Left cardiac atrium (tissue), 4 donors: ENCODE data around the gene DNASE1L1. TPM values are rescaled to one million over a fixed set of nuclear protein-coding genes. Genes with fewer than 3 reads are reported as not detected.

ENCODE experiments used
- ATAC-seq, 2 donors: fragments of 200-7000 bp; cut with Tn5 transposase; one replicate each; pipeline ENCODE4 v1.9.1; 2020; ENCODE audit warnings: mild to moderate bottlenecking in 2 of 2, moderate library complexity in 2 of 2
- DNase-seq: peaks from one replicate; pipeline ENCODE4 v3.0.0-alpha.2; 2020
- intact Hi-C, 2 donors: fragments of 100-400 bp; cut with DNase I; formaldehyde crosslinking; loops; one replicate each; pipeline versions ENCODE4 v1.14.1 to v1.15.1; 2022 to 2023
- total RNA-seq, 2 donors: library from RNA; stranded (reverse); fragmentation: NEBNext Ultra II Directional; extraction: Animal tissue kit (Norgen Biotek cat#: 25700); gene quantifications; one replicate each; pipeline ENCODE4 v1.2.1, GENCODE V29; 2021
- donor health status: DM: no; HTN: yes; CAD: no.
- donor health status: DM: no; HTN: yes; CAD: no; lungs with severe emphysema.
- donor health status: DM: yes; HTN: yes; CAD: no.
- donor health status: Dilated cardiomyopathy.

DNASE1L1 gene
- total RNA-seq, 2 donors from 2014 or later: 41.9 to 42.8 TPM

DNA sequence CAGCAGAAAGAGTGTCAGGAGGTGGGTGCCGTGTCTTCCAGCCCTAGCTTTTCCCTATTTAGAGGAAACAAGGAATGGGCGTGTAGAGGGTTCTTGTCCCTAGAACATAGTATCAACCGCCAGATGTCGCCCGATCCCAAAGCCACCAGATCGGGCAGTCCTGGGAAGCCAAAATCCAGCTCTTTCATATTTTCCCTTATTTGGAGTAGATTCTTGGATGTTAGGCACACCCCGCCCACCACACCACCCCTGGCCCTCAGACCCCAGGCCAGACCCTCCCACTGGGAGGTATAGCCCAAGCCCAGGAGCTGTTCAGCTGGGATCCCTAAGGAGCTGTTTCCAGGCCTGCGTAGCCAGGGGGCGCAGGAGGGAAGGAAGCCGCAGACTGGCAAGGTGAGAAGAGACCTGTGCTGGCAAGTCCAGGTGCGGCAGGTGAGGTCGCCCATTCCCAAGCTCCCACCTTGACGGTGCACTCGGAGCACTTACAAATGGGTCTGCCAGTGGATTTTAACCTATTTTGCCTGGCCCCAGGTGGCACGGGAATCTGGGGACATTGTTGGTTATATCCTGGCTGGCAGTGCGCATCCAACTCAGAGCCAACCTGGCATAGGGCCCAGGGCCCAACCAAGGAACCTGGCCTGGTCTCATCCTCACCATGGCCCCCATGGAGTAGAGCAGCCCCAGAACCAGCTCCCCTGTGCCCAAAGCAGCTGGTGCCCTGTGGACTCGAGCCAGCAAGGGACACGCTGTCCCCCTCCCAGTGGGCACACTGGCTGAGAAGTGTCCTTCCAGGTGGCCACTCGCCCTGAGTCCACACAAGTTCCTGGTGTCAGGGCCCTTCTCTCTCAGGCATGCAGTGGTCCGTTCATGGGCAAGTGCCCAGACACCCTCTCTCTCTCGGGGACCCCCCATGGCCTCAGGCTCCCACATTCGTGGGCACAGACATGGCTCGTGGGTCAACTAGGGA is 35.4 kb downstream of the DNASE1L1 start:
- intact Hi-C loops: loop anchor here in 1 of 2 donors (2.0 kb wide), 1 partner anchor 161 kb away; no protein-coding TSS in a partner anchor
- peak; percentile 72 for DNase-seq
- peak in 1 of 2 donors; percentile 3 for ATAC-seq

DNA sequence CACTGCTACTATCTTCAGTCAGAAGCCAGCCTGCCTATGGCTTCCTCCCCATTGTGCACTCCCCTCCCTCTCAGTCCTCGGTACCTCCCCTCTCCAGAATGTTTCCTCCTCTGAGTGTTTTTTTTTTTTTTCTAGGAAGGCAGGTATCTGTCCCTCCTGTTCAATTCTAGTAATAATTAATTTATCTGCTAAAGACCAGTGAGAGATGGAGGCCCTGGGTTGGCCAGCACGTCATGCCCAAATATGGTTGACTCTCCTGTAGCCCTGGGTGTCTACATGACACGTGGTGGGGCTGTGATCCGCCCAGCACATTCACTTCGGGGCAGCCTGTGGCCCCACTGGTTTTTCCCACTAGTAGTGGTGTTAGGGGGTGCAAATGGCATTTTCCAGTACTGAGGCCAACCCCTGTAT is 36.4 kb downstream of the DNASE1L1 start:
- no peak for ATAC-seq
- no peak for DNase-seq
- intact Hi-C loops: loop anchor here in 1 of 2 donors (2.0 kb wide), 1 partner anchor 162 kb away; no protein-coding TSS in a partner anchor

DNA sequence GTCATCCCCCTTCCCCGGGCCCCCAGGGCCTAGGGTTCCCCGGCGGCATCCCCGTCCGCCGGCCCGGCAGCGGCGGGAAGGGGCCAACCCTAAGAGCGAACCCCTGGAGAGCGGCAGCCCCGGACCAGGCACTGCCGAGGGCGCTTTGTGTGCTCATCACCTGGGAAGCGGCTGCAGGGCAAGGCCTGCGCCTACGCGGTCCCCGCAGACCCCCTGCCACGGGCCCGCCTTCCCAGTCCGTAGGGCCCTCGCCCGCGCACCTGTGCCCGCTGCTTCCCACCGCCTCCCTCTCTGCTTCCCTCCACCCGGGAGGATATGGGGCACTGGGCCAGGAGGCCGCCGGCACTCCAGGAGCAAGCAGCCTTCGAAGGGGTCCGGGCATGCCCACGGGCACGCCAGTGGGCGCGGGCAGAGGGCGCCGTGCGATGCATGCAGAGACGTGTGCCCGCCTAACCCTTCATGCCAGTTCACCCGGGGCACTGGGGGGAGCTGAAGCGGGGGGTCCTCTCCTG is 37.2 kb downstream of the DNASE1L1 start:
- intact Hi-C loops: loop anchor here in 1 of 2 donors (2.0 kb wide), 1 partner anchor 163 kb away; no protein-coding TSS in a partner anchor
- DNase-seq: no peak
- ATAC-seq: no peak

DNA sequence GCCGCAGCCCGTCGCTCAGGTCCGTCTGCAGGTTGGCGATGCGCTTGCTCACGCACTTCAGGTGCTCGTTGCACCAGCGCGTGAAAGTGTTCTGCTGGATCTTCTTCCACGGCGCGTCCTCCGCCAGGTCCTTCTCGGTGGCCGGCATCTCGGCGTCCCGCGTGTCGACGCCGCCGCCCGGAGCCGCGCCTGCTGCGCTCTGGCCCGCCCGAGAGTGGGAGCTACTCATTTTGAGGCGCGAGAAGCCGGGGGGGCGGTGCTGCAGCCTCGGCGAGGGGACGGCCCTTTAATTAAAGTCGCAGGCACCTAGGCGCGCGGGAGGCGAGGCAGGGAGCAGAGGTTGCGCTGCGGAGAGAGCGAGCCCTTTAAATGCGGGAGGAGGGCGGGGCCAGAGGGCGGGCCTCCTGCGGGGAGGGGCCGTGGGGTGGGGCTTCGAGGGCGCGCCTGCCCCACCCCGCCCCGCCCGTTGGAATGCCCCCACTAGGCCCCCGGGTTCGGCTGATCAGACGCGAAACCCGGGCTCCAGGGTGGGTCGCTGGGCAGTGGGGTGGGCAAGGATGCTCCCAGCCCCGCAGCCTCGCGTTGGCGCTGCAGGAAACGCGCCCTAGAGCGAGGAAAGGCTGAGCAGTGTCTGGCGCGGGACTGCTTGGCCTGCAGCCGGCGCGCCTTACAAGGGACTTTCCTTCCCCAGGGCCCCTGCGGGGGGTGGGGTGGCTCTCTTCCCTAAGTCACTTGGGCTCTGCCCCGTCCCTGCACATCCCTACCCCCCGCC is 37.9 kb downstream of the DNASE1L1 start:
- DNase-seq: peak; percentile 96
- peak; percentile 51 to 63 for ATAC-seq
- intact Hi-C loops: no loop called here

DNA sequence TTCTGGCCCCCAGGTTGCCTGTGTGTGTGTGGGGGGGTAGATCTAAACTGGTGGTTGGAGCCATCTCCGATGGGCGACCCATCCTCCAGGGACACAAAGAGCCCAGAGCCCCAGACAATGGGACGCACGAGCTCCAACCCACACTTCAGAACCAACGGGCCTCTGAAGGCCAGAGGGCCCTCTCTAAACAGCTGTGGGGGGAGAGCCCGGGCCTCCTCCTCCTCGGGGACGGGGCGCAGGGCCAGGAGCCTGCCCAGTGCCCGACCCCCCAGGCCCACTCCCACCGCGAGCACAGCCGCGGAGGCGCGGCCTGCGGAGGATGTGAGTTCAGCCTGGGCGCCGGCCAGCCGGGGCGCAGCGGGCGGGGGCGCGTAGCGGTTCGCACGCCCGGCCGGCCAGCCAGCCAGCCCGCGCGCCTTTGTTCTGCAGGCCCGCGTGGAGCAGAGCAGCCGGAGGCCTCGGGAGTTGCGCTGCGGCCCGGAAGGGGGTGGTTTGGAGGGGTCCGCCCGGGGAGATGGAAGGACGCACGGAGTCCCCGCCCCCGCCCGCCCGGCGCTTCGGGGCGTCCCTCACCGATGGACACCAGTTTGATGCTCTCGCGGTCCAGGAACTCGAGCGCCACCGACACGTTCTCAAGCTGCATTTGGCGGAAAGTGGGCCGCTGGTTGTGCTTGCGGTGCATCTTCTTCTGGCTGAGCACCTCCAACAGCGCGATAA is 38.6 kb downstream of the DNASE1L1 start:
- ATAC-seq: peak; percentile 0 to 4
- DNase-seq: peak; percentile 48
- intact Hi-C loops: no loop called here

DNA sequence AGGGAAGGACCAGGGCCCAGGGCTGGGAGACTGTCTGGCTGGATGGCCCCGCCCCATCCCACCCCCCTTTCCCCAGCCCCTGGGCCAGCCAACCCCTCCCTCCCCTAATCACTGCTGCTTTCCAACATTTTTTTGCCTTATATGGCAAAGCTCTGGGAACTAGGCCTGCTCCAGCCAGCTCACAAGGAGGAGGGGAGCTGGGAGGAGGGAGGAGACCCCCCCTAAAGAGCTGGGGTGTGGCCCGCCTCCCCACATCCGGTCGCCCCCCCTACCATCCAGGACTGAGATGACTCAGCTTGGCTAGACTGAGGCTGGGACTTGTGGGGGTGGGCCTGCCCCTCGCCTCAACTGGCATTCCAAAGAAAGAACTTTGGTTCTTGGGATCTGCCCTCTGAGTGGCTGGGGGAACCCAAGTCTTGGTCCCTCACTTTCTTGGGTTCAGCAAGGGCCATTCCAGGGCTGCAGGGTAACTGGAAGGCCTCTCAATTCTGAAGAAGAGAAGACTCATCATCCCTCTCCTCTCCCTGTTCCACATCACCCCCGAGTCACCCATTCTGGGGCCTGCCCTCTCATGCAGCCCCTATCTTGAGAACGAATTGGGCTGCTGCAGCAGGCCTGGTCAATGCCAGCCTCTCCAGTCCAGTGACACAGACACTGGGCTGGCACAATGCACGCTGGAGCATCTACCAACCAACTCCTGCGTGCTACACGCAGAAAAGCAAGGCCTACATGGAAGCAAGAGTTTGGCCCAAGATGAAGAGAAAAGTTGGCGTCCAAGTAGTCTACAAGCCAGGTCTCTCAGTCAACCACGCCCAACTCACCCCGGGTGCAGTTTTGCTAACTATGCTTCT is 39.4 kb downstream of the DNASE1L1 start:
- intact Hi-C loops: no loop called here
- DNase-seq: peak; percentile 87
- peak; percentile 50 to 57 for ATAC-seq

DNA sequence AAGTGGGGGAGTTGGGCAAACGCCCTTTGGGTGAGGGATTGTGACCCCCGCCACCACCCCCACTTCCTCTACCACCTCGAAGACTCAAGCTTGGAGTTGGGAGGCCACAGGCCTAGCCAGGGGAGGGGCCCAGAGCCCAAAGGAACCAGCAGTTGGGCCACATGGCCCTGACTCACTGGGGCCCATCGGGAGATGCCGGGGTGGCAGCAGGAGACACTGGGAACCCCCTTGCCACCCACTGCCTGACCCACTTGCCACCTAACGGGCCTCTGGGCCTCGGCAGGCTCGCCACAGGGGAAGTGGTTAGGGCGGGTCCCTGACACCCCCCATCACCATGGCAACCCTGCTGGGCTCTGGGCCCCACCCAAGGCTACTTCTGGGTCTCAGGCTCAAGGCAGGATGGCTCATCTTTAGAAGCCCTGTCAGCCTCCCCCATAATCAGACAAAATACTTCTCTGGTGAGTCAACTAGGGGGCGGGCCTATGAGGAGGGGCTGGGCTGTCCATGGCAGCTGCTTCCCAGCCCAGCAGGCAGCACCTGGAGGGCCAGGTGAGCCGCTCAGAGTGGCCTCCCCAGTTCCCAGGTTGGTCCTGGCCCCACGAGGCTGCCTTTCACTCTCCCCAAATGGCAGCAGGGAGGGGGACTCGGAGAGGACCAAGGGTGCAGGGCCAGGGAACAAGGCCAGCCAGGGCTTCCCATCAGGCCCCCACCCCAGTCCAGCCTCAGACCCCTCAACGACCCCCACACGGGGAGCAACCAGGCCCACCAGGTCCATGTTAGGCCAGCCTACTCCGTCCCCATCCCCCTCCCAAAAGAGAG is 40.2 kb downstream of the DNASE1L1 start:
- intact Hi-C loops: no loop called here
- peak; percentile 27 to 63 for ATAC-seq
- peak; percentile 89 for DNase-seq

DNA sequence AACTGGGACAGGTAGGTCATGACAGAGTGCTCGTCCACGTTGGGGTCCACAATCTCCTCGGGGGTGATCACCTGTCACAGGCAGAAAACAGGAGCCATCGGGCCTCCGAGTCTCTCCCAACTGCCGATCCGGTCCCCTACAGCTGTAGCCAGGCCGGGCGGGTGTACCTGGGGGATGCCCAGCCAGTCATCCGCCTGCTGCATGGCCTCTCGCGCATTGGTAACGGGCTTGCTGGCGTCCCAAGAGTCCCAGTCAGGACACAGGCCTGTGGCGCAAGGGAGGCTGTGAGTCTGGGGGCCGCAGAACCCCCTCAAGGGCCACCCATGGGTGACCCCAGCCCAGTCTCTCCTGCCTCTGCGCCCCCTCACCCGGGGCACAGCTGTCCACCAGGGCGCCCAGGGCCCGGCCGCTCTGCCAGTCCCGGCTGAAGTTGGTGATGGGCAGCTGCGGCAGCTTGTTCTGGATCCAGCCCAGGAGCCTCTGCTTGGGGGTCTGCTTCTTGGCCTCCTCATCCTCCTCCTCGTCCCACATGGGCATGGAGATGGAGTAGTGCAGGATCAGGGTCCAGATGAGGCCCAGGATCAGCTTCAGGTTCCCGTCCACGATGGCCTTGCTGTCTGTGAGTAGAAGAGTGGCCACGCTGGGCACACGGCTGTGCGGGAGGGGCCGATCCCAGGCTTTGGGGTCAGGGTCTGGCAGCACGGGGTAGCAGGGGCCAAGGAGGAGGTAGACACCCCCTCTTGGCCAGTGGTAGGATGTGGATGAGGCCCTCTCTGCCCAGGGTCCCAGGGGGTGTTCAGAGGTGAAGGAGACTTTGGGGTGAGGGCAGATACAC is 41.4 kb downstream of the DNASE1L1 start:
- no peak for DNase-seq
- intact Hi-C loops: no loop called here
- ATAC-seq: no peak

DNA sequence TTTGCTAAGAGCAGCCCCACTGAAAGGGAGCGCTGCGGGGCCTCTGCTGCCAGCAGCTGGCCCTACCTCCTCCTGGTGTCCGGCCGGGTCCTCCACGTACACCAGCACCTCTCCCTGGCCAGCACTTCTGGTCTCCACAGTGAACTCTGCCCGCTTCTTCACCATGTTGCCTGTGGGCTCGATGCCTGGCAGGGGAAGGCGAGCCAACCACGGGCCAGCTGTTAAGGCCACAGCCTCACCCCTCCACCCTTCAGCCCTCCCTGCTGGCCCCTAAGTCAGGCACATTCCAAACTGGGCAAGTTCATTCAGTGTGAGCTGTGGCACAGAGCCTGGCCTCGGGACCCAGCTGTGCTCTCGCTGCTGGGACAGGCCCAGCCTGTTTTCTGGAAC is 42.4 kb downstream of the DNASE1L1 start:
- DNase-seq (no peak), ATAC-seq (no peak)
- intact Hi-C loops: no loop called here

DNA sequence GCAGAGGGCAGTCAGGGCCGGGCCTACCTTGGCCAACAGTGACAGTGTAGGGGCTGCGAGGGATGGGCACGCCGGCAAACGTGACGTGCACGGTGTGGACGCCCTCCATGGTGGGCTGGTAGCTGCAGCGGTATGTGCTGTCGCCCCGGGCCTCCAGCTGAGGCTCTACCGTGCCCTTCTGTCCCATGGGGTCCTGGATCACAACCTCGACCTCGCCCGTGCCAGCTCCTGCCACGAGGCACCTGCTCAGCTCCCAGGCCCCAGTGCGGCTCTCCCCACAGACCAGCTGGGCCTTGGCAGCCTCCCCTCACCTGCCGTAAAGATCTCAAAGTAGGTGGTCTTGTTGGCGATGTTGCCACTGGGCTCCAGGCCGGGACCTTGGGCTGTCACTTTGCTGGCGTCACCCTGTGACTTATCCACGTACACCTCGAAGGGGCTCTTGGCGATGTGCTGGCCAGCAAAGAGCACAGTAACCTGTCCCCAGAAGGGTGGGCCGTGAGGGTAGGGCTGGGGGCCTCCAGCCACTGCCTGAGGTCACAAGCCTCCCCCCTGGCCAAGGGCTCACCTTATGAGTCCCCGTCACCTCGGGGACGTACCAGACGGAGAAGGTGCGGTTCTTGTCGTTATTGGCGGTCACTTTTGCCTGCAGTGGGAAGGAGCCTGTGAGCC is 42.9 kb downstream of the DNASE1L1 start:
- ATAC-seq (no peak), DNase-seq (no peak)
- intact Hi-C loops: no loop called here

DNA sequence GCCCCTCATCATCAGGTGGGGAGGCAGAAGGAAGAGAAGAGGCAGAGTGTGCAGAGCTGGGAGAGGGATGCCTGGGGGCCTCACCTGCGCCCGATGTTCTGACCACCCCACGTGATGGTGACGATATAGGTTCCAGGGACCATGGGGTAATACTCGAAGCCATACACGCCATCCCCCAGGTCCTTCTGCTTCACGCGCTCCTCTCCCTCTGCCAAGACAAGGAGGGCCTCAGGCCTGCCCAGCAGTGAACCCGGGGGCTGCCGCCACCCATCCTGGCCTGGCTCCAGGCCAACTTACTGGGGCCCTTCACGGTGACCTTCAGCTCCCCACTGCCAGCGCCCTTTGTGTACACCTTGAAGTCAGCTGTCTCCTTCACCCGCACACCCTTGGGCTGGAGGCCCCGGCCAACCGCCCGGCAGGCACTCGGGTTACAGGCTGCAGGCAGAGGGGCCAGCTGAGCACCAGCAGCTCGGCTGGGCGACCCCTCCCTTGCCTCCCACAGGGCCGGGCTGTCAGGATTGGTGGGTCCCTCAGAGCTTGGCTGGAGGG is 43.9 kb downstream of the DNASE1L1 start:
- intact Hi-C loops: no loop called here
- no peak for DNase-seq
- ATAC-seq: no peak

DNA sequence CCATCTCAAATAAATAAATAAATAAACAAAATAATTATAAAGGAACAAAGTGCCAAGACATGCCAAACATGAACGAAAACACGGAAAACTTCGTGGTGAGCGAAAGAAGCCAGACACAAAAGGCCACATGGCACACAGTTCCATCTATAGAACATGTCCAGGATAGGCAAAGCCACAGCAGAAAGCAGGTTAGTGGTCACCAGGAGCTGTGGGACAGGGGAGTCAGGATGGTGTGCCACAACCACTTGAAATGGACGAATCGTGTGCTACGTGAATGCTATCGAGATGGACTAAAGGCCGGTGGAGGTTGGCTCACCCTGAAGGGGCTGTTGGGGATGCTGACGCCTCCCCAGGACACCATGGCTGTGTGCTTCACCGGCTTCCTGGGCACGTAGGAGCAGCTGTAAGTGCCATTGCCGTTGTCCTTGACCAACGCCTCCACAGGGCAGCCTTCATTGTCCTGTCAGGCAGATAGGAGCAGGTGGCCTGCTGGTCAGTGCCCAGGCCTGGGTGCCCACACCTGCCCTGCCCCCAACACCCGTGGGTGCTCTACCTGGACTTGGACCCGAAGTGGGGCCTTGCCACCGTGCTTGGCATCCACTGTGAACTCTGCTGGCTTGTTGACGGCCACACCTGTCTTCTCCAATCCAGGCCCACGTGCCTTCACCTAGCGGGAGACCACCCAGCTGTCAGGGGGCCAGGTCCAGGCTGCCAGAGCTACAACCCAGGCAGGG is 45.2 kb downstream of the DNASE1L1 start:
- ATAC-seq (no peak), DNase-seq (no peak)
- intact Hi-C loops: no loop called here

DNA sequence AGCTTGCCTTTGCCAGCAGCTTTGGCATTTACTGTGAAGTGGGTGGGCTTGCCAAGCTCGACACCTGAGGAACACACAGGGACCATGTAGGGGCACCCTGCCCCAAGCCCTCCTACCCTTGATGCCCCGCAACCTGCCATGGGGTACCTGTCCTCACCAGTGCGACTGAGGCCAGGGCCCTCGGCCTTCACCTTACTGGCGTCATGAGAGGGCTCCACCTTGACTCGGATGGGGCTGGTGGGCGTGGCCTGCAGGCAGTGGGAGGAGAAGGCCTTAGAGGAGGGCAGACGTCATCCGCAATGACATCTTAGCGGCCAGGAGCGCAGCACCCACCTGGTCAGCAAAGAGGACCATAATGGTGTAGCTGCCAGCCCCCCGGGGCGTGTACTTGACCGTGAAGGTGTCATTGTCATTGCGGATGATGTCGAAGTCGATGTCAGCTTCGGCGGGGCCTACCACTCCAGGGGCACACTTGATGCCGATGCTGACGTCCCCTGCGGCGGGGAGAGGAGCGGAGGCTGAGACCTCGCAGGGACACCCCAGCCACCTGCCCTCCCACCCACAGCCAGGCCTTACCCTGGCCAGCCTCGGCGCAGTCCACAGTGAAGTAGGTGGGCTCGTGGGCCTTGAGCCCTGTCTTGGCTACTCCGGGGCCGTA is 46.8 kb downstream of the DNASE1L1 start:
- ATAC-seq: no peak
- intact Hi-C loops: no loop called here
- no peak for DNase-seq

DNA sequence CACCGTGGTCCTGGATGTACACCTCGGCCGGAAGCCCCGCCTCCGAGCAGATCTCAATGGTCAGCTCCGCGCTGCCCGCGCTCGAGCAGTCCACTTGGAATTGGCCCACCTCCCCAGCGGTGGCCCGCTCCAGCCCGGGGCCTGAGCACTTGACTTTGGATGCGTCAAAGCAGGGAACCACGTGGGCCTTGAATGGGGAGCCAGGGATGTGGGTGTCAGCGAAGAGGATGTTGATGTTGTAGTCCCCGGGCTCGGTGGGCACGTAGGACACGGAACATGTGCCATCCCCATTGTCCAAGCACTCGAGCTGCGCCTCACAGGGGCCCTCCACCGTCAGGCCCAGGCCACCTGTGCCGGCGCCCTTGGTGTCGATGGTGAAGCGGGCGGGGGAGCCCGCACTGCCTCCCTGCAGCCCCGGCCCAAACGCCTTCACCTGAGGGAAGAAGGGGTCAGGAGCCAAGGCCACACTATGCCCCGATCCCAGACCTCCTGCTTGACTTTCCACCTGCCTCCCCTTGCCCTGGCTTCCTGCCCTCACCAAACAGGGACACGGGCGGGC is 48.8 kb downstream of the DNASE1L1 start:
- ATAC-seq (no peak), DNase-seq (no peak)
- intact Hi-C loops: no loop called here
